GM12891 (cell line): ENCODE results near the gene FMO4.

Experiments
- POLR2A ChIP-seq: IDR thresholded peaks from 2 replicates; pipeline ENCODE4 v1.6.1; 2011; ENCODE audit warnings: low read depth, low read length, control low read depth
- POLR2AphosphoS5 ChIP-seq: IDR thresholded peaks from 2 replicates; pipeline ENCODE4 v1.6.1; 2011; ENCODE audit warnings: low read depth, low read length, control low read depth

- TF ChIP-seq POLR2A (no peak), POLR2AphosphoS5 (no peak)
Observed at GRCh38 chr1:171265686-171266085, 48.3 kb upstream of the FMO4 start.
